DND-41 (cell line): Measurements from ENCODE around the gene PLPPR4.

ENCODE experiments used
- EZH2 ChIP-seq: IDR thresholded peaks from 3 replicates; pipeline ENCODE4 v1.6.1; 2012; ENCODE audit warnings: borderline replicate concordance, low read depth, mild to moderate bottlenecking, moderate library complexity, low read length, inconsistent platforms; ENCODE audit not compliant: severe bottlenecking
- TF ChIP-seq, protein P1 (sequence below): IDR thresholded peaks from 2 replicates; pipeline ENCODE4 v1.5.1; 2012; ENCODE audit warnings: borderline replicate concordance, low read length, moderate library complexity, mild to moderate bottlenecking; ENCODE audit not compliant: poor library complexity, severe bottlenecking; ENCODE audit errors: extremely low read depth

DNA sequence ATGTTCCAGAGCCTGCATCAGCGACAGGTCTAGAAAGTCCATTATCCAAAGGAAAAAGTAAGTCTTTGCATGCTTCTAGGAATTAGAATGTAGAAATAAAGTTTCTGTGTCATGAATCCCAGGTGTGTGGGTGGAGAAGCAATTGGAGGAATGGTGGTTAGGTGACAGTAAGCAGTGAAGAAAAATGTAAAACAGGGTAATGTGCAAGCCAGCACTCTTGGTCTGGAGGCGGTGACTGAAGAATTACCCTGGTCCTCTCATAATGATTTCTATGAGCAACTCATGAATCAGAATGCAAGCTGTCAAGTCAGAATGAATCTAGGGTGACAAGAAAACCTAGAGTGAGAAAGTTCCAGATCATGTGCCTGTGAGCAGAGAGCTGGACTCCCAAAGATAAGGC, 33.6 kb downstream of the PLPPR4 start:
- TF ChIP-seq, protein P1, sequence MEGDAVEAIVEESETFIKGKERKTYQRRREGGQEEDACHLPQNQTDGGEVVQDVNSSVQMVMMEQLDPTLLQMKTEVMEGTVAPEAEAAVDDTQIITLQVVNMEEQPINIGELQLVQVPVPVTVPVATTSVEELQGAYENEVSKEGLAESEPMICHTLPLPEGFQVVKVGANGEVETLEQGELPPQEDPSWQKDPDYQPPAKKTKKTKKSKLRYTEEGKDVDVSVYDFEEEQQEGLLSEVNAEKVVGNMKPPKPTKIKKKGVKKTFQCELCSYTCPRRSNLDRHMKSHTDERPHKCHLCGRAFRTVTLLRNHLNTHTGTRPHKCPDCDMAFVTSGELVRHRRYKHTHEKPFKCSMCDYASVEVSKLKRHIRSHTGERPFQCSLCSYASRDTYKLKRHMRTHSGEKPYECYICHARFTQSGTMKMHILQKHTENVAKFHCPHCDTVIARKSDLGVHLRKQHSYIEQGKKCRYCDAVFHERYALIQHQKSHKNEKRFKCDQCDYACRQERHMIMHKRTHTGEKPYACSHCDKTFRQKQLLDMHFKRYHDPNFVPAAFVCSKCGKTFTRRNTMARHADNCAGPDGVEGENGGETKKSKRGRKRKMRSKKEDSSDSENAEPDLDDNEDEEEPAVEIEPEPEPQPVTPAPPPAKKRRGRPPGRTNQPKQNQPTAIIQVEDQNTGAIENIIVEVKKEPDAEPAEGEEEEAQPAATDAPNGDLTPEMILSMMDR = no peak
- TF ChIP-seq EZH2 = no peak
